H1 (cell line): Measurements from ENCODE around the gene ILF2. TPM values are rescaled to one million over a fixed set of nuclear protein-coding genes. Genes with fewer than 3 reads are reported as not detected.

Experiments
- CTCF ChIA-PET: fragments of 300-600 bp; sonication (Branson Sonifier 250); formaldehyde crosslinking; loops from one replicate; lab custom pipeline; 2021; ENCODE audit not compliant: partially characterized antibody; lab: Charles Lee
- POLR2A ChIA-PET: fragments of 300-600 bp; sonication (Branson Sonifier 250); formaldehyde crosslinking; loops from one replicate; lab custom pipeline; 2021; ENCODE audit warnings: inconsistent platforms; ENCODE audit not compliant: partially characterized antibody; lab: Charles Lee
- DNase-seq, 2 experiments: peaks; one replicate each; pipeline versions ENCODE4 v3.0.0 to v3.0.0-alpha.2; 2010 to 2022; ENCODE audit warnings: low spot score in 2 of 2, low read depth in 1 of 2, mixed read lengths in 1 of 2
- FAIRE-seq: peaks from 2 replicates; lab custom pipeline; 2011; peaks lifted over from hg19 to GRCh38; lab: Jason Lieb, UNC
- H2AFZ ChIP-seq: 2 replicates; pipeline ENCODE4 v1.8.1; 2012; ENCODE audit warnings: low read length, inconsistent platforms
- H2AK5ac ChIP-seq: 2 replicates; pipeline ENCODE4 v1.6.1; 2013; ENCODE audit warnings: low read depth, low read length
- H2BK120ac ChIP-seq: replicated peaks from 2 replicates; pipeline ENCODE3; 2013; ENCODE audit warnings: low read depth, low read length, inconsistent platforms
- H2BK12ac ChIP-seq: 2 replicates; pipeline ENCODE4 v1.6.1; 2013; ENCODE audit warnings: low read depth, low read length
- H2BK15ac ChIP-seq: 2 replicates; pipeline ENCODE4 v1.6.1; 2013; ENCODE audit warnings: low read length
- H2BK20ac ChIP-seq: 2 replicates; pipeline ENCODE4 v1.6.1; 2013; ENCODE audit warnings: low read length
- H2BK5ac ChIP-seq: 2 replicates; pipeline ENCODE4 v1.6.1; 2013; ENCODE audit warnings: low read depth, low read length
- H3K14ac ChIP-seq: 2 replicates; pipeline ENCODE4 v1.6.1; 2013; ENCODE audit warnings: inconsistent platforms; ENCODE audit not compliant: insufficient read length
- H3K18ac ChIP-seq: 2 replicates; pipeline ENCODE4 v1.6.1; 2013; ENCODE audit warnings: low read length; ENCODE audit errors: extremely low read depth
- H3K23ac ChIP-seq: 2 replicates; pipeline ENCODE4 v1.6.1; 2013; ENCODE audit warnings: inconsistent platforms; ENCODE audit not compliant: insufficient read length
- H3K23me2 ChIP-seq: 2 replicates; pipeline ENCODE4 v1.6.1; 2013; ENCODE audit warnings: low read depth, low read length
- H3K27ac ChIP-seq: 2 replicates; pipeline ENCODE4 v1.6.1; 2011; ENCODE audit warnings: low read depth, low read length, inconsistent platforms
- H3K27me3 ChIP-seq, 4 experiments: replicated peaks in 1 of 4; 1 replicate in 1 of 4; 2 replicates in 3 of 4; pipeline versions ENCODE4 v1.6.1 to v1.8.1; 2011 to 2013; ENCODE audit warnings: low read length in 3 of 4, mild to moderate bottlenecking in 3 of 4, inconsistent platforms in 2 of 4, mixed read lengths in 2 of 4, moderate library complexity in 1 of 4; ENCODE audit not compliant: control insufficient read depth in 3 of 4, insufficient read depth in 3 of 4; ENCODE audit errors: extremely low read depth in 1 of 4
- H3K36me3 ChIP-seq, 4 experiments: 2 replicates each; pipeline versions ENCODE4 v1.6.1 to v1.8.1; 2011 to 2013; ENCODE audit warnings: mild to moderate bottlenecking in 4 of 4, low read length in 3 of 4, moderate library complexity in 2 of 4, control low read depth in 1 of 4, inconsistent platforms in 1 of 4; ENCODE audit not compliant: insufficient read depth in 4 of 4, control insufficient read depth in 2 of 4
- H3K4ac ChIP-seq: replicated peaks from 2 replicates; pipeline ENCODE3; 2013; ENCODE audit warnings: low read length, low read depth, mixed read lengths, inconsistent platforms; ENCODE audit not compliant: insufficient read length
- H3K4me1 ChIP-seq, 4 experiments: replicated peaks in 1 of 4; 1 replicate in 1 of 4; 2 replicates in 3 of 4; pipeline versions ENCODE4 v1.6.1 to v1.8.1; 2011 to 2013; ENCODE audit warnings: low read length in 3 of 4, inconsistent platforms in 2 of 4, mixed read lengths in 1 of 4; ENCODE audit not compliant: insufficient read depth in 4 of 4, control insufficient read depth in 3 of 4
- H3K4me2 ChIP-seq, 2 experiments: 2 replicates each; pipeline versions ENCODE4 v1.6.1 to v1.8.1; 2011 to 2013; ENCODE audit warnings: low read depth in 2 of 2, low read length in 2 of 2, control low read depth in 1 of 2, inconsistent platforms in 1 of 2, mild to moderate bottlenecking in 1 of 2; ENCODE audit not compliant: insufficient read depth in 1 of 2
- H3K4me3 ChIP-seq, 4 experiments: fragments of 200-600, 300-600 bp in 1 of 4; sonication (generic), shearing (Covaris generic), sonication (Bioruptor Twin) in 1 of 4; 2 replicates each; pipeline versions ENCODE4 v1.5.1 to v1.8.1; 2011 to 2016; ENCODE audit warnings: low read length in 4 of 4, low read depth in 3 of 4, control low read depth in 2 of 4, inconsistent platforms in 2 of 4, mild to moderate bottlenecking in 2 of 4, mixed read lengths in 1 of 4, moderate library complexity in 1 of 4; ENCODE audit not compliant: insufficient read depth in 2 of 4; ENCODE audit errors: extremely low read depth in 1 of 4
- H3K56ac ChIP-seq: replicated peaks from 2 replicates; pipeline ENCODE3; 2013; ENCODE audit warnings: low read depth, mild to moderate bottlenecking, mixed read lengths, low read length, inconsistent platforms; ENCODE audit not compliant: insufficient read length
- H3K79me1 ChIP-seq: 2 replicates; pipeline ENCODE4 v1.6.1; 2013; ENCODE audit warnings: low read depth, low read length, control low read depth
- H3K79me2 ChIP-seq, 2 experiments: 2 replicates each; pipeline versions ENCODE4 v1.6.1 to v1.8.1; 2012 to 2013; ENCODE audit warnings: low read length in 2 of 2, mild to moderate bottlenecking in 2 of 2, inconsistent platforms in 1 of 2; ENCODE audit not compliant: insufficient read depth in 2 of 2, control insufficient read depth in 1 of 2
- H3K9ac ChIP-seq, 4 experiments: replicated peaks in 1 of 4; 1 replicate in 1 of 4; 2 replicates in 3 of 4; pipeline versions ENCODE4 v1.6.1 to v1.8.1; 2011 to 2013; ENCODE audit warnings: low read depth in 3 of 4, low read length in 3 of 4, control low read depth in 2 of 4, mild to moderate bottlenecking in 2 of 4, moderate library complexity in 2 of 4, inconsistent platforms in 1 of 4; ENCODE audit errors: extremely low read depth in 1 of 4
- H3K9me3 ChIP-seq, 2 experiments: 2 replicates each; pipeline versions ENCODE4 v1.6.1 to v1.8.1; 2012 to 2013; ENCODE audit warnings: mild to moderate bottlenecking in 2 of 2, moderate library complexity in 2 of 2, control low read depth in 1 of 2, inconsistent platforms in 1 of 2, low read depth in 1 of 2, low read length in 1 of 2, mixed read lengths in 1 of 2; ENCODE audit not compliant: insufficient read depth in 2 of 2
- H4K20me1 ChIP-seq, 2 experiments: replicated peaks in 1 of 2; 2 replicates each; pipeline versions ENCODE3 to v1.8.1; 2011 to 2013; ENCODE audit warnings: inconsistent platforms in 2 of 2, low read length in 2 of 2, mild to moderate bottlenecking in 1 of 2; ENCODE audit not compliant: insufficient read depth in 2 of 2, control insufficient read depth in 1 of 2
- H4K5ac ChIP-seq: 2 replicates; pipeline ENCODE4 v1.6.1; 2013; ENCODE audit warnings: low read length, low read depth, mixed read lengths, inconsistent platforms; ENCODE audit not compliant: insufficient read length
- H4K8ac ChIP-seq: 2 replicates; pipeline ENCODE4 v1.8.0; 2013; ENCODE audit warnings: mild to moderate bottlenecking, moderate library complexity, low read length, inconsistent platforms; ENCODE audit not compliant: insufficient read depth; ENCODE audit errors: extremely low read depth
- H4K91ac ChIP-seq: replicated peaks from 2 replicates; pipeline ENCODE3; 2013; ENCODE audit warnings: low read length, mixed read lengths, inconsistent platforms; ENCODE audit not compliant: insufficient read length
- CREB1 ChIP-seq: IDR thresholded peaks from 2 replicates; pipeline ENCODE4 v1.6.1; 2012; ENCODE audit warnings: inconsistent platforms
- CTBP2 ChIP-seq: IDR thresholded peaks from 2 replicates; pipeline ENCODE4 v1.7.0; 2011; ENCODE audit warnings: borderline replicate concordance, mild to moderate bottlenecking, moderate library complexity, mixed read lengths, low read length; ENCODE audit not compliant: insufficient read depth, insufficient read length
- EGR1 ChIP-seq: IDR thresholded peaks from 2 replicates; pipeline ENCODE4 v1.6.1; 2011; ENCODE audit warnings: low read depth, low read length, borderline replicate concordance
- JUND ChIP-seq: IDR thresholded peaks from 2 replicates; pipeline ENCODE4 v1.6.1; 2011; ENCODE audit warnings: mild to moderate bottlenecking, improper control_type of control experiment, low read length
- RFX5 ChIP-seq: IDR thresholded peaks from 2 replicates; pipeline ENCODE4 v1.6.1; 2011; ENCODE audit warnings: low read depth, low read length, improper control_type of control experiment, borderline replicate concordance
- SUZ12 ChIP-seq: fragments of 200-600 bp; sonication (generic); IDR thresholded peaks from 2 replicates; pipeline ENCODE4 v1.6.1; 2012; ENCODE audit warnings: mild to moderate bottlenecking, inconsistent platforms, low read length, moderate library complexity, mixed read lengths
- TAF7 ChIP-seq: optimal IDR thresholded peaks from 2 replicates; pipeline ENCODE3; 2011; ENCODE audit warnings: low read depth, mild to moderate bottlenecking, inconsistent platforms, low read length, moderate library complexity, borderline replicate concordance
- TEAD4 ChIP-seq: IDR thresholded peaks from 2 replicates; pipeline ENCODE4 v1.6.1; 2012; ENCODE audit warnings: low read depth, low read length, inconsistent platforms, mixed read lengths
- WGBS, 2 experiments: shearing (Covaris generic) in 1 of 2; methylation state at CpG; one replicate each; pipeline versions ENCODE4 v1.1.6 to v1.1.7; 2013 to 2015; ENCODE audit warnings: low lambda C conversion rate in 2 of 2, mixed read lengths in 2 of 2, inconsistent platforms in 1 of 2, low coverage in 1 of 2, missing lambda C conversion rate in 1 of 2; ENCODE audit not compliant: insufficient replicate concordance in 2 of 2, insufficient coverage in 1 of 2, insufficient read length in 1 of 2; ENCODE audit errors: extremely low coverage in 1 of 2, missing lambda C conversion rate in 1 of 2; 5-methylcytosine and 5-hydroxymethylcytosine counted together
- polyA plus RNA-seq, 7 experiments: library from polyadenylated mRNA; depleted of rRNA in 3 of 7; stranded (reverse) in 5 of 7; unstranded in 2 of 7; fragments of >200 nt in 5 of 7; fragments of 200-250 nt in 2 of 7; gene quantifications; 1 replicate in 5 of 7; 2 replicates in 1 of 7; 4 replicates in 1 of 7; pipeline versions ENCODE4 v1.2.1 to v1.2.3, GENCODE V29; 2011 to 2013; ENCODE audit warnings: missing spikeins in 2 of 7, mixed read lengths in 2 of 7
- total RNA-seq: library from RNA; stranded (reverse); fragmentation: NEBNext Ultra II Directional; extraction: Animal tissue kit (Norgen Biotek cat#: 25700); gene quantifications from 2 replicates; pipeline ENCODE4 v1.2.1, GENCODE V29; 2021

The ILF2 gene
- total and polyA plus RNA-seq, 2 of the 8 experiments (the other 6 are each of a cell fraction or from before 2014, with no cell fraction given): 389 to 474 TPM

DNA sequence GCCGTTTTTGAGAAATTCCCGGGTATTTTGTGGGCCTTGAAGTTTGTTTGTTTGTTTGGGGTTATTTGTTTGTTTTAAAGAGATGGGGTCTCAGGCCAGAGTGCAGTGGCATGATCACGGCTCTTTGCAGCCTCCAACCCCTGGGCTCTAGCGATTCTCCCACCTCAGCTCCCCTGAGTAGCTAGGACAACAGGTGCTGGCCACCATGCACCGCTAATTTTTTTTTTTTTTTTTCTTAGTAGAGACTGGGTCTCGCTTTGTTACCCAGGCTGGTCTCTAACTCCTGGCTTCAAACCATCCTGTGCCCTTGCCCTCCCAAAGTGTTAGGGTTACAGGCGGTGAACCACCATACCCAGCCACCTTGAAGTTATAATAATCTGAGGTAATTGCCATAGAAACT, 34.9 kb downstream of the ILF2 start:
- H3K79me1 ChIP-seq: no peaks in the 10 kb centered on the region
- POLR2A ChIA-PET: interaction anchor here (0.7 to 16.2 kb wide), 9 partner anchors 10 to 487 kb away, joined by 3 to 343 read pairs (median 30); partner anchors contain the start of genes ILF2, S100A14, S100A16 and S100A6
- no peak overlapping the region for H3K4ac ChIP-seq
- no peak overlapping the region for H2BK20ac ChIP-seq
- TF ChIP-seq JUND (no peak), EGR1 (no peak), TAF7 (no peak), RFX5 (no peak), CREB1 (no peak), CTBP2 (no peak), SUZ12 (no peak), TEAD4 (no peak)
- 89% methylated on average over 6 of the region's 7 CpGs; no CpG with 5 or more reads in 1 of the 2 experiments for WGBS, 2 experiments
- no peak for FAIRE-seq
- peaks cover 0 to 43% of the 10 kb centered on the region in 2 experiments; a peak in 3 of 4 replicates for H3K79me2 ChIP-seq
- peaks cover 31 to 51% (median 43%) of the 10 kb centered on the region in 4 experiments for H3K36me3 ChIP-seq
- no peak overlapping the region for H3K27ac ChIP-seq
- H3K56ac ChIP-seq: no peak overlapping the region
- peak overlapping the region in 1 of 4 experiments; percentile 97; a peak in 1 of 8 replicates for H3K4me3 ChIP-seq
- no peak overlapping the region for H3K9ac ChIP-seq
- H2BK15ac ChIP-seq: no peak overlapping the region
- H2AK5ac ChIP-seq: no peak overlapping the region
- H3K18ac ChIP-seq: no peak overlapping the region
- H4K20me1 ChIP-seq: peaks cover 1 to 2% of the 10 kb centered on the region in 2 experiments
- H4K8ac ChIP-seq: no peak overlapping the region
- no peaks in the 10 kb centered on the region for H3K9me3 ChIP-seq
- no peak overlapping the region for H2BK12ac ChIP-seq
- H4K91ac ChIP-seq: no peak overlapping the region
- no peaks in the 10 kb centered on the region for H3K27me3 ChIP-seq
- H3K4me1 ChIP-seq: peaks cover 0 to 5% (median 4%) of the 10 kb centered on the region in 4 experiments; a peak in 5 of 7 replicates
- H4K5ac ChIP-seq: no peak overlapping the region
- DNase-seq: no peak
- no peak overlapping the region for H3K14ac ChIP-seq
- H2AFZ ChIP-seq: no peak overlapping the region
- CTCF ChIA-PET: interaction anchor here (0.6 to 2.9 kb wide), 3 partner anchors 13 to 114 kb away, joined by 3 to 13 read pairs (median 7); no protein-coding TSS in a partner anchor
- H3K4me2 ChIP-seq: peak overlapping the region in 1 of 2 experiments; percentile 33; a peak in 2 of 4 replicates
- no peak overlapping the region for H2BK120ac ChIP-seq
- no peaks in the 10 kb centered on the region; the same call in 1 of the 2 replicates for H3K23me2 ChIP-seq
- no peak overlapping the region for H2BK5ac ChIP-seq
- no peak overlapping the region for H3K23ac ChIP-seq
